SU-DHL-6 (cell line): ENCODE results near the gene RWDD1.

Source experiments
- H2AFZ ChIP-seq: fragments of 200-600 bp; sonication (generic); 2 replicates; pipeline ENCODE4 v1.6.1; 2014; ENCODE audit warnings: low read depth, mild to moderate bottlenecking, moderate library complexity, mixed read lengths, antibody characterized with exemption, low read length; ENCODE audit not compliant: severe bottlenecking
- H3F3A ChIP-seq: fragments of 200-600 bp; shearing (Covaris generic); 2 replicates; pipeline ENCODE4 v1.6.0; 2016; ENCODE audit warnings: antibody characterized with exemption, mild to moderate bottlenecking; ENCODE audit not compliant: insufficient read depth
- H3K27ac ChIP-seq: fragments of 200-600 bp; sonication (generic); 2 replicates; pipeline ENCODE4 v1.5.1; 2016; ENCODE audit warnings: low read depth, mild to moderate bottlenecking, low read length, moderate library complexity, mixed read lengths
- H3K27me3 ChIP-seq: fragments of 200-600 bp; sonication (generic), shearing (Covaris generic); 2 replicates; pipeline ENCODE4 v1.6.0; 2014; ENCODE audit warnings: mild to moderate bottlenecking, low read length
- H3K36me3 ChIP-seq: fragments of 200-600 bp; sonication (generic); 2 replicates; pipeline ENCODE4 v1.6.1; 2014; ENCODE audit warnings: mild to moderate bottlenecking, low read length, mixed read lengths
- H3K4me2 ChIP-seq: fragments of 300-600, 200-600 bp; shearing (Covaris generic), sonication (generic); 2 replicates; pipeline ENCODE4 v1.6.0; 2014; ENCODE audit warnings: low read length, low read depth, mild to moderate bottlenecking; ENCODE audit not compliant: poor library complexity, severe bottlenecking
- H3K4me3 ChIP-seq: fragments of 200-600 bp; sonication (generic); 2 replicates; pipeline ENCODE4 v1.5.1; 2014; ENCODE audit warnings: antibody characterized with exemption, low read length, mild to moderate bottlenecking, mixed read lengths; ENCODE audit not compliant: insufficient read depth, poor library complexity, severe bottlenecking
- H3K79me2 ChIP-seq: fragments of 200-600 bp; sonication (generic); 2 replicates; pipeline ENCODE4 v1.6.1; 2014; ENCODE audit warnings: mild to moderate bottlenecking, low read length, moderate library complexity; ENCODE audit not compliant: insufficient read depth
- H3K9ac ChIP-seq: fragments of 200-600 bp; sonication (generic); 2 replicates; pipeline ENCODE4 v1.7.0; 2014; ENCODE audit warnings: mild to moderate bottlenecking, low read length
- H3K9me2 ChIP-seq: fragments of 200-600 bp; sonication (generic); replicated peaks from 2 replicates; pipeline ENCODE4 v1.6.1; 2014; ENCODE audit warnings: low read length; ENCODE audit not compliant: insufficient read depth
- H3K9me3 ChIP-seq: fragments of 200-600 bp; sonication (generic); 2 replicates; pipeline ENCODE4 v1.6.1; 2014; ENCODE audit warnings: low read length, mixed read lengths; ENCODE audit not compliant: insufficient read depth
- H4K20me1 ChIP-seq: fragments of 200-600 bp; sonication (generic); 2 replicates; pipeline ENCODE4 v1.6.1; 2014; ENCODE audit warnings: low read depth, mild to moderate bottlenecking, antibody characterized with exemption, low read length, moderate library complexity, mixed read lengths
- CTCF ChIP-seq: fragments of 200-600 bp; sonication (generic); IDR thresholded peaks from one replicate; pipeline ENCODE4 v1.5.1; 2017; ENCODE audit warnings: antibody characterized with exemption, mild to moderate bottlenecking, low read length, moderate library complexity; ENCODE audit not compliant: insufficient read depth, poor library complexity, severe bottlenecking
- EZH2phosphoT487 ChIP-seq: fragments of 200-600 bp; sonication (generic), shearing (Covaris generic); conservative IDR thresholded peaks from 2 replicates; pipeline ENCODE4 v1.6.1; 2018; ENCODE audit warnings: mild to moderate bottlenecking, antibody characterized with exemption, low read length, moderate library complexity, mixed read lengths

The RWDD1 gene

GRCh38 chr6:116564921-116565872 is 6.1 kb upstream of the RWDD1 start:
- no peak overlapping the region for H3K27ac ChIP-seq
- H3K36me3 ChIP-seq = no peaks in the 10 kb centered on the region
- H3K79me2 ChIP-seq = no peaks in the 10 kb centered on the region
- H3K9me2 ChIP-seq = no peaks in the 10 kb centered on the region
- H3K27me3 ChIP-seq = no peaks in the 10 kb centered on the region
- H3K4me2 ChIP-seq = no peak overlapping the region
- TF ChIP-seq CTCF (no peak), EZH2phosphoT487 (no peak)
- H3F3A ChIP-seq = no peaks in the 10 kb centered on the region
- no peak overlapping the region for H3K4me3 ChIP-seq
- H3K9me3 ChIP-seq = no peaks in the 10 kb centered on the region
- H2AFZ ChIP-seq = no peak overlapping the region
- no peaks in the 10 kb centered on the region for H4K20me1 ChIP-seq
- no peak overlapping the region for H3K9ac ChIP-seq

GRCh38 chr6:116568111-116568510 is 3.2 kb upstream of the RWDD1 start:
- Histone ChIP-seq H3K27me3 (no peaks in the 10 kb centered on the region), H3K9me2 (no peaks in the 10 kb centered on the region), H3K36me3 (no peaks in the 10 kb centered on the region), H3K4me3 (no peak overlapping the region), H4K20me1 (no peaks in the 10 kb centered on the region), H3K27ac (no peak overlapping the region), H3K79me2 (peaks cover 17% of the 10 kb centered on the region), H2AFZ (no peak overlapping the region), H3K9me3 (no peaks in the 10 kb centered on the region), H3K9ac (no peak overlapping the region), H3F3A (peaks cover 4% of the 10 kb centered on the region; the same call in 1 of the 2 replicates), H3K4me2 (no peak overlapping the region)
- TF ChIP-seq CTCF (no peak), EZH2phosphoT487 (no peak)

- no peak overlapping the region for H3K4me3 ChIP-seq
- H3F3A ChIP-seq = peaks cover 4% of the 10 kb centered on the region; the same call in 1 of the 2 replicates
- H3K79me2 ChIP-seq = peaks cover 27% of the 10 kb centered on the region
- H3K9me3 ChIP-seq = no peaks in the 10 kb centered on the region
- no peak for TF ChIP-seq EZH2phosphoT487
- no peak for TF ChIP-seq CTCF
- no peaks in the 10 kb centered on the region for H3K9me2 ChIP-seq
- H2AFZ ChIP-seq = no peak overlapping the region
- H3K36me3 ChIP-seq = no peaks in the 10 kb centered on the region
- H3K27me3 ChIP-seq = no peaks in the 10 kb centered on the region
- H3K27ac ChIP-seq = no peak overlapping the region
- peak overlapping the region; percentile 72 for H3K4me2 ChIP-seq
- H4K20me1 ChIP-seq = no peaks in the 10 kb centered on the region
- H3K9ac ChIP-seq = no peak overlapping the region
These were observed 2.2 kb upstream of the RWDD1 start for GRCh38 chr6:116568821-116569755.
